Hematopoietic multipotent progenitor cell treated with erythropoietin and hydrocortisone succinate and interleukin-3 and kit ligand, for 8 days (in vitro differentiated cells): ENCODE measurements around the gene TMEM167A.

ENCODE experiments used
- DNase-seq: peaks from one replicate; pipeline ENCODE4 v3.0.0-alpha.2; 2015

Gene TMEM167A

DNA sequence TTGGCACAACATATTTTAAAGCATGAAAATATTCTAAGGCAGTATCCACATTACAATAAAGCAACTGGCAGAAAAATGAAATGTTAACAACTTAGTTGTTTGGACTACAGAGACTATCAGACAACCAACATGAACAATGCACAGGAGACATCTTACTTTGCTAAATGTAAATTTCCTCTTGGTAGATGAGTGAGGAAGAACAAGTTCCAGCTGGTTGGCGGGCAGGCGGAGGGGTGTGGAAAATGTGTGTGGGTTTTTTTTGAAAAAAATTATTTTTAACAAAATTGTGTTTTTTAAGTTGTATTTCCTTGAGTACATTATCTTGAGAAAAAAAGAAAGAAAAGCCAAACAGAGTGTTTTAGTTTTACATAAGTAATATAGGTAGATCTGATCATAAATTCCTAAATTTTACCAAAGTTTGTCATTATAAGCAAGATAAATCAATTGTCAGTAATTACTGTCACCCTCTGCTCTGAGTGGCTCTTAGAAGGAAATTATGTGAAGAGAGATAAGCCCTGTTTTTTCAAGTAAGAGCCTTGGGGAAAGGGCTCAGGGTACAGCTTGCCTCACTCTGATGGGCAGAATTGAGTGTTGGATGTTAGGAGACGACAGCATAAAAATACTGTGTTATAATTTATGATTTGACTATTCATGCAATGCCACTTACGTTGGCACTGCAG is 42.5 kb downstream of the TMEM167A start:
- DNase-seq, result peak; percentile 10

- DNase-seq, result no peak
Observed at GRCh38 chr5:83034036-83034435, 43.2 kb downstream of the TMEM167A start.

- DNase-seq, result no peak
Observed at GRCh38 chr5:83031381-83031780, 45.8 kb downstream of the TMEM167A start.

GRCh38 chr5:83029912-83030311 is 47.3 kb downstream of the TMEM167A start:
- no peak for DNase-seq

DNA sequence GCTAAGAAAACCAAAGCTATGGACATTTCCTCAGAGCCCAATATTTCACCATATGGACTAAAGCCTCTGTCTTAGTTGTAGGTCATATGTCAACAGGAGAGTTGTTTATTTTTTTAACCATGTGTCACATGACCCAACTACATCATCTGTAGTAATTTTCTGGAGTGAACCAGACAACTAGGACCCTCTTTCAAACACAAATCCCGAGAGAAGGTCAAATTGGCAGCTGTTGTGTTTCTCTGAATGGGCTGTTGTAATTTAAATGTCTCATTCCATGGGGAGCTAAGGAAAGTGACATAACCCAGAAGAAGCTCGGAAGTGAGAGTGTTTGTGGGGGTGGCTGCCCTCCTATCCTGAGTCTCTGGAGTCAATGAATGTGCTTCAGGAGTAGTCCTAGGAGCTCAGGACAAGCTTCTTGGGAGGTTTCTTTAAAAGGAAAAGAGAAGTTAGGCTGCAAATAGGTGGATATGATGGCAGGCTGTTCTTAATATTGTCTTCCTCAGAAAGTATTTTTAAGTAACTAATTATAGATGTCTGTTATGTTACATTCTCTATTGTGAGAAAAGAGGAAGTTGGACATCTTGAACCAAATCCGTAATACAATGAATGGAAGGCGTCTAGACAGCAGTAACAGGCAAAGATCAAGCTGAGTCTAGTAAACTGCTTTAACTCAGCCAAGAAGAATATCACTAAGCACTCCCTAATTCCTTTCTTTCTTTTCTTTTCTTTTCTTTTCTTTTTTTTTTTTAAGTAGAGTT is 50.1 kb downstream of the TMEM167A start:
- no peak for DNase-seq

DNA sequence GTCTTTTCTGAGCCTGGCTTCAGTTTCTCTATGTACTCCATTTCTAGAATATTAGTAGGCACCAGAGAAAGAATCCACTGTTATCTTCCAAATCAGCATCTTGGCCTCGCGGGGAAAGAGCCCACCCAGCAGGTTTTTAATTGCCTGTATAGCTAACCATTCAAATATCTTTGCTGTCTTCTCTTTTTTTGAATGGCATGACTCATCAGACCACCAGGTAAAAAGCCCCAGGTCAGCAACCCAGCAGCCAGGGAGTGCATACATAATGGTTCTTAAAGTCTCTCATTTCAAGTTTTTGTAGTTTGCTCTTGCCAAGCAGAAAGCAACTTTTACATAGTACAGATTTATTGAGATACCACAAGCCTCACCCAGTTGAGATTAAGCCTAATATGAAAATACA is 50.7 kb downstream of the TMEM167A start:
- no peak for DNase-seq

DNA sequence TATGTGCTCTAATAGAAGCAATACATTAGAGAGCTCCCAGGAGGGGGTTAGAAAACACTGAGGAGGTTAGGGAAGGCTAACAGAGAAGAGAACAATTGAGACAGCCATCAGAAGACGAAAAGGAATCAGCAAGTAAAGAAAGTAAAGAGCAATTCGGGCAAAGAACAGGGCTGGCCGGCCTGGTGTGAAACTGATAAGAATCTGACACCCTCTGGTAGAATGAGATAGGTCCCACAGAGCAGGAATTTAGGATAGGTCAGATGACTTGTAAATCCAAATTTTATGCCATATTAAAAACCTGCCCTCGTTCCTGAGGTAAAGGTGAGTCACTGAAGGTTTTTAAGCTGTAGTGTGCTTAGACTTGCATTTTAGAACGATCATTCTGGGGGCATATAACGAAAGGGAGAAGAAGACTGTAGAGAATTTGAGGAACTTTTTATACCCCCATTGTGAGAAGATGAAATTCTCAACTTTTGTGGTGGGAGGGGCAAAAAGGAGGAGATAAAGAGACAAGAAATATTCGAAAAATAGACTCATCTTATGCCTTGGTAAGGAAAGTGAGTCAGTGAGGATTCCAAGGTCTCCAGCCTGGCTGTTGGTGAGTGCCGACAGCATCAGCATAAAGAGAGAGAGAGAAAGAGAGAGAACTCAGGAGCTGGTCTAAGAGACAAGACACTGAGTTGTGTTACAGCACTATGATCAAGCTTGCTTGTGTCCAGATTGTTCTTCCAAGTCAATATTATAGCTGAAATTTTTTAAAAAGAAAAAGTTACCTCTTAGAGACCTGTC is 51.3 kb downstream of the TMEM167A start:
- DNase-seq, result peak; percentile 32

DNA sequence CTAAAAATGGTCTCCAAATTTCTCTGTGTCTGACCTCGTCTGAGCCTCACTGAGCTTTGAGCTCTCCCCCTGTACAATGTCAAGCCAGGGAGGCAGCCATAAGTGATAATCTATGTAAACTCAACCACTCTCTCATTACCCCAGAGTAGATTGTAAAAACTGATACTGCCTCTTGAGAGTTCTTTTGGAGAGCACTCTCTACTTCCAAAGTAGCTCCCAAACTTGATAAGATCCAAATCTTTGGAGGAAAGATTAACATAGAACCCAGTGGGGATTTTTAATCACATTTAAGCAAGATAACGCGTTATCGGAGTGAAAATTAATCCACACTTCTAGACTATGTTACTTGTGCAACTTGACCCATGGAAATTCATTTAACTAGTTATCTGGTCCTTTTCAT is 54.9 kb downstream of the TMEM167A start:
- no peak for DNase-seq

DNA sequence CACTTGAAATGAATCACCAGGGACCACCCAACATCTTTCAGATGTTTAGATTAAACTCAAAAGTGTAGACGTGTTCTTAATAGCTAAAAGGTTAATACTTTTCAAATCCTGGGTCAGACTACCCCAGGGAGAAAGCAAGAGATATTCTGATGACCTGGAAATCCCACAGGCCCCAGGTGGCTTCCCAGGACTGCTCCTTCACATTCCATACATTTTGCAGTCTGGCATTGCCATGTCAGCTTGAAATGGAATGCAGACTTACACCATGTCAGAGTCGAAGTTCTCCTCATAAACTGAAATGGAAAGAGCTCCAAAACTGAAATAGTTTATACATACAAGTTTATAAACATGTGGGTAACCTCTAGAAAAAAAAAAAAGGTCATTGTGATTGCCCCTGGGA is 61.5 kb downstream of the TMEM167A start:
- no peak for DNase-seq

DNA sequence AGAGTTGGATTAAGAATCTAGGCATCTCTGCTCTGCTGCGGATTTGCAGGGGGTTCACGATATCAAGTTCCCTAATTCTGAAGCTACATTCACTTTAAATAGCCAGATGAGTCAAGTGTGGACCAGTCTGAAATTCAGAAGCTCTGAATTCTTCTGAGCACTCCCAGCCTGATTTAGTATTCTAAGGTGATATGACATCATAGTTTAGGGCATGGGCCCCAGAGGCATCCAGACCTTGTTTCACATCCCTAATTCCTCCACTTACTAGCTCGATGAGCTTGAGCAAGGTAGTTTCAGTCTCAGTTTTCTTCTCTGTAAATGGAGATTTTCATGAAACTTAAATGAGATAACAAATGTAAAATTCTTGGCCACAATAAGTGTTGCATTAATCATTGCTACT is 65.2 kb downstream of the TMEM167A start:
- DNase-seq, result no peak

DNA sequence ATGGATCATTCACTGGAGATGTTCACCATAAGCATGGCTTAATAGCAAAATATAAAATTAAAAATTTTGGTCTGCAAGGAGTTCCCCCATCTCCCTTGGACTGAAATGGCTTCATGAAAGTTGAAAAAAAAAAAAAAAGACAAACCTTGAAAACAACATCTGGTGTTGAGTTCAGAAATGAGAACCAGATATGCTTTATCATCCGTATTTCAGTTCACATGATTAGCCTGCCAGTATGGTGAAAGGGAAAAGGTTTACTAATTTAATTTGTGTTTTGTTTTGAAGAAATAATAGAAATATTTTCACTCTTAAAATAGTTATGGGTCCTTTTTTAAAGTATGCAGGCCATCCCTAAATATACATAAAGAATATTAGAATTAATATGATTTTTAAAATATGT is 67.8 kb downstream of the TMEM167A start:
- DNase-seq, result no peak

GRCh38 chr5:83007755-83008154 is 69.4 kb downstream of the TMEM167A start:
- no peak for DNase-seq

DNA sequence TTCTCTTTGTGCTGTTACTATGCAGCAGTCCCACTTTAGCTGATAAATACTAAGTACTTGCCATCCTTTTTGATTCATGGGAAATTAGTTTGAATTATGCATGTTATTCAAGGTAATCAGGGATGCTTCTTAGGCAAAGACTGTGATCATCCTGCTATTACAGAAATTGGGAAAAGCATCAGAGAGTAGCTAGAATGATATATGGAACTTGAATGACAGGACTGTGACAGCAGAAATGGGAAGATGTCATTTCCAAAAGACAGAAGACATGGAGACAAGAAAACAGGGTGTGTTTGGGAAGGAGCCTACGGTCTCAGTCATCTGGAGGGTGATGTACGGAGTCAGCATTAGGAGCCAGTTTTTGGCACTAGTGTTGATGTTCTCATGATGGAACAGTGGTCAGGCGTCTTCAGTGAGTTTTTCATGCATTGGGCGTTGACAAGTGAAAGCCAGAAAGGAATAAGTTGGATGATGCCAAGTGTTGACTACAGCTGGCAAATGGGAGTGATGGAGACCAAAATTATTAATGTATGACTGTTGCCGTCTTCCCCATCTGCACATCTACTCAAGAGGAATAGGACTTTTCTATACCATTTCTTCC is 70.4 kb downstream of the TMEM167A start:
- DNase-seq, result no peak

DNA sequence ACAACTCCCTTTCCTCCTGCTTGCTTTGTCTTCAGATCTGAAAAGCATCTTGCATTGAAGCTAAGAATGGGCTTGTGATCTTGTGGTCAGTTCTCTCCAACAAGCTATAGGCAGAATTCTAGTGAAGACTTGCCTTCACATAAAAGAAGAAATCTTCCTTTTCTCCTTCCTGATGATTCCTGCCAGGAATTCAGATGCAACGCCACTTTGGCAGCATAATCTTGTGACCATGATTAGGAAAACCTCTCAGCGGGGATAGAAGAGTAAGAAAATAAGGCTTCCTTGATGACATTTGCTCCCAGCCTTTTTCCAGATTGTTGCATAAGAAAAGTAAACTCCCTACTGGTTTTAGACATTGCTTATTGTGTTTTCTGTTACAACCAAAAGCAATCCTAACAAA is 73.4 kb downstream of the TMEM167A start:
- DNase-seq, result no peak
